ENCODE measurements around the gene GPR176.

Gene GPR176

GRCh38 chr15:39936681-39937080, 16.6 kb upstream of the GPR176 start:
- DNase-seq (ENCODE audit: low read depth): no peak
- TF ChIP-seq CTCF (IDR thresholded peaks at IDR 0.05; ENCODE audit: control insufficient read depth, extremely low read depth, insufficient read depth): no peak
- H3K4me3 ChIP-seq (ENCODE audit: low read depth, low read length): no peak overlapping the region

- DNase-seq (ENCODE audit: low read depth): no peak
- H3K4me3 ChIP-seq (ENCODE audit: low read depth, low read length): no peak overlapping the region
- TF ChIP-seq CTCF (IDR thresholded peaks at IDR 0.05; ENCODE audit: control insufficient read depth, extremely low read depth, insufficient read depth): no peak
These were observed 16.1 kb upstream of the GPR176 start for GRCh38 chr15:39936187-39936586.

GRCh38 chr15:39935241-39935640, 15.2 kb upstream of the GPR176 start:
- TF ChIP-seq CTCF (IDR thresholded peaks at IDR 0.05; ENCODE audit: control insufficient read depth, extremely low read depth, insufficient read depth): no peak
- DNase-seq (ENCODE audit: low read depth): no peak
- peak overlapping the region; percentile 67 for H3K4me3 ChIP-seq (ENCODE audit: low read depth, low read length)

- no peak for TF ChIP-seq CTCF (IDR thresholded peaks at IDR 0.05; ENCODE audit: control insufficient read depth, extremely low read depth, insufficient read depth)
- no peak for DNase-seq (ENCODE audit: low read depth)
- peak overlapping the region; percentile 67 for H3K4me3 ChIP-seq (ENCODE audit: low read depth, low read length)
These were observed 14.5 kb upstream of the GPR176 start for GRCh38 chr15:39934397-39935071.

- TF ChIP-seq CTCF (IDR thresholded peaks at IDR 0.05; ENCODE audit: control insufficient read depth, extremely low read depth, insufficient read depth): no peak
- no peak overlapping the region for H3K4me3 ChIP-seq (ENCODE audit: low read depth, low read length)
- DNase-seq (ENCODE audit: low read depth): no peak
These were observed 11.5 kb upstream of the GPR176 start for GRCh38 chr15:39931615-39932014.

- no peak overlapping the region for H3K4me3 ChIP-seq (ENCODE audit: low read depth, low read length)
- DNase-seq (ENCODE audit: low read depth): no peak
- no peak for TF ChIP-seq CTCF (IDR thresholded peaks at IDR 0.05; ENCODE audit: control insufficient read depth, extremely low read depth, insufficient read depth)
These were observed 6.5 kb upstream of the GPR176 start for GRCh38 chr15:39926526-39926925.
